OCI-LY1 (cell line): Measurements from ENCODE around the gene CNTN5.

Experiments
- H2AFZ ChIP-seq: fragments of 200-600 bp; sonication (generic), shearing (Covaris generic); 2 replicates; pipeline ENCODE4 v1.6.0; 2014; ENCODE audit warnings: antibody characterized with exemption, mild to moderate bottlenecking, low read length
- H3F3A ChIP-seq: fragments of 200-600 bp; sonication (generic), shearing (Covaris generic); 2 replicates; pipeline ENCODE4 v1.6.0; 2014; ENCODE audit warnings: mild to moderate bottlenecking, antibody characterized with exemption, low read length, moderate library complexity; ENCODE audit not compliant: insufficient read depth
- H3K27ac ChIP-seq: fragments of 200-600 bp; sonication (generic); 2 replicates; pipeline ENCODE4 v1.5.1; 2014; ENCODE audit warnings: low read length, mixed run types, mild to moderate bottlenecking, low read depth; ENCODE audit not compliant: poor library complexity, severe bottlenecking
- H3K27me3 ChIP-seq: fragments of 200-600 bp; sonication (generic); 2 replicates; pipeline ENCODE4 v1.6.0; 2014; ENCODE audit warnings: antibody characterized with exemption, mild to moderate bottlenecking, low read length, moderate library complexity; ENCODE audit not compliant: insufficient read depth
- H3K36me3 ChIP-seq: fragments of 200-600 bp; sonication (generic); 2 replicates; pipeline ENCODE4 v1.6.1; 2014; ENCODE audit warnings: mild to moderate bottlenecking, antibody characterized with exemption, low read length, moderate library complexity, mixed read lengths; ENCODE audit not compliant: insufficient read depth
- H3K4me1 ChIP-seq: fragments of 200-600 bp; sonication (generic); 2 replicates; pipeline ENCODE4 v1.5.1; 2014; ENCODE audit warnings: mild to moderate bottlenecking, low read length, moderate library complexity; ENCODE audit not compliant: insufficient read depth, severe bottlenecking
- H3K4me2 ChIP-seq: fragments of 200-600 bp; sonication (generic), shearing (Covaris generic); 2 replicates; pipeline ENCODE4 v1.6.1; 2014; ENCODE audit warnings: low read length
- H3K4me3 ChIP-seq: fragments of 200-600 bp; sonication (generic); 2 replicates; pipeline ENCODE4 v1.5.1; 2014; ENCODE audit warnings: low read length, low read depth, mild to moderate bottlenecking, mixed read lengths; ENCODE audit not compliant: poor library complexity, severe bottlenecking
- H3K79me2 ChIP-seq: fragments of 200-600 bp; shearing (Covaris generic); 2 replicates; pipeline ENCODE4 v1.6.1; 2016; ENCODE audit warnings: mixed run types, low read length, mixed read lengths; ENCODE audit not compliant: insufficient read depth
- H3K9ac ChIP-seq: fragments of 200-600 bp; sonication (generic), shearing (Covaris generic); 2 replicates; pipeline ENCODE4 v1.6.1; 2014; ENCODE audit warnings: mild to moderate bottlenecking, low read length, mixed read lengths
- H3K9me2 ChIP-seq: fragments of 200-600 bp; sonication (generic), shearing (Covaris generic); 2 replicates; pipeline ENCODE4 v1.6.1; 2014; ENCODE audit warnings: low read depth, mild to moderate bottlenecking, low read length, mixed read lengths
- H3K9me3 ChIP-seq: fragments of 200-600 bp; shearing (Covaris generic); 2 replicates; pipeline ENCODE4 v1.6.1; 2014; ENCODE audit warnings: low read length, mixed read lengths
- H4K20me1 ChIP-seq: fragments of 200-600 bp; sonication (generic), shearing (Covaris generic); 2 replicates; pipeline ENCODE4 v1.6.0; 2016; ENCODE audit warnings: mild to moderate bottlenecking, low read length; ENCODE audit not compliant: insufficient read depth
- CTCF ChIP-seq: fragments of 200-600 bp; sonication (generic), shearing (Covaris generic); IDR thresholded peaks from 2 replicates; pipeline ENCODE4 v1.5.1; 2017; ENCODE audit warnings: mild to moderate bottlenecking, antibody characterized with exemption, low read length, moderate library complexity, mixed read lengths
- EZH2 ChIP-seq: fragments of 200-600 bp; sonication (generic), shearing (Covaris generic); IDR thresholded peaks from 2 replicates; pipeline ENCODE4 v1.8.0; 2017; ENCODE audit warnings: borderline replicate concordance, mixed run types, mild to moderate bottlenecking, antibody characterized with exemption, low read length, moderate library complexity, mixed read lengths

Gene CNTN5

GRCh38 chr11:99135508-99135907 is 114.8 kb downstream of the CNTN5 start:
- Histone ChIP-seq H3K79me2 (no peaks in the 10 kb centered on the region), H3K4me1 (no peaks in the 10 kb centered on the region), H3K27ac (no peak overlapping the region), H2AFZ (no peak overlapping the region), H3K9me3 (no peaks in the 10 kb centered on the region), H3K4me2 (no peak overlapping the region), H4K20me1 (no peaks in the 10 kb centered on the region), H3K27me3 (no peaks in the 10 kb centered on the region), H3K9ac (no peak overlapping the region), H3K9me2 (no peaks in the 10 kb centered on the region), H3F3A (no peaks in the 10 kb centered on the region), H3K4me3 (no peak overlapping the region), H3K36me3 (no peaks in the 10 kb centered on the region)
- TF ChIP-seq CTCF (no peak), EZH2 (no peak)

GRCh38 chr11:99142237-99142636 is 121.5 kb downstream of the CNTN5 start:
- H3K9ac ChIP-seq, result no peak overlapping the region
- no peak overlapping the region for H3K4me2 ChIP-seq
- no peaks in the 10 kb centered on the region for H3K27me3 ChIP-seq
- H3K36me3 ChIP-seq, result no peaks in the 10 kb centered on the region
- no peaks in the 10 kb centered on the region for H3F3A ChIP-seq
- no peaks in the 10 kb centered on the region for H3K4me1 ChIP-seq
- no peak for TF ChIP-seq EZH2
- H3K9me3 ChIP-seq, result no peaks in the 10 kb centered on the region
- H2AFZ ChIP-seq, result no peak overlapping the region
- no peak overlapping the region for H3K4me3 ChIP-seq
- no peak overlapping the region for H3K27ac ChIP-seq
- H3K79me2 ChIP-seq, result no peaks in the 10 kb centered on the region
- H3K9me2 ChIP-seq, result no peaks in the 10 kb centered on the region
- no peaks in the 10 kb centered on the region for H4K20me1 ChIP-seq

- H3K36me3 ChIP-seq, result no peaks in the 10 kb centered on the region
- no peak overlapping the region for H3K4me2 ChIP-seq
- no peaks in the 10 kb centered on the region for H3K4me1 ChIP-seq
- no peaks in the 10 kb centered on the region for H3F3A ChIP-seq
- H4K20me1 ChIP-seq, result no peaks in the 10 kb centered on the region
- H2AFZ ChIP-seq, result no peak overlapping the region
- no peak overlapping the region for H3K27ac ChIP-seq
- H3K9ac ChIP-seq, result no peak overlapping the region
- no peaks in the 10 kb centered on the region for H3K27me3 ChIP-seq
- no peak for TF ChIP-seq CTCF
- no peak for TF ChIP-seq EZH2
- no peak overlapping the region for H3K4me3 ChIP-seq
- H3K9me2 ChIP-seq, result no peaks in the 10 kb centered on the region
- no peaks in the 10 kb centered on the region for H3K9me3 ChIP-seq
- H3K79me2 ChIP-seq, result no peaks in the 10 kb centered on the region
Measured at GRCh38 chr11:99148352-99148751, 127.6 kb downstream of the CNTN5 start.

- no peak overlapping the region for H3K27ac ChIP-seq
- no peaks in the 10 kb centered on the region for H3K27me3 ChIP-seq
- no peak overlapping the region for H3K9ac ChIP-seq
- no peaks in the 10 kb centered on the region for H3F3A ChIP-seq
- H4K20me1 ChIP-seq, result no peaks in the 10 kb centered on the region
- H2AFZ ChIP-seq, result no peak overlapping the region
- no peaks in the 10 kb centered on the region for H3K36me3 ChIP-seq
- no peak overlapping the region for H3K4me3 ChIP-seq
- H3K4me1 ChIP-seq, result no peaks in the 10 kb centered on the region
- no peaks in the 10 kb centered on the region for H3K9me2 ChIP-seq
- H3K79me2 ChIP-seq, result no peaks in the 10 kb centered on the region
- no peak overlapping the region for H3K4me2 ChIP-seq
- TF ChIP-seq CTCF (no peak), EZH2 (no peak)
- no peaks in the 10 kb centered on the region for H3K9me3 ChIP-seq
Measured at GRCh38 chr11:99154277-99154676, 133.5 kb downstream of the CNTN5 start.
